ENCODE results near the gene HIPK2.
"Not testable (repeated sequence)": the region's sequence is repeated elsewhere in the genome, so short reads cannot be mapped to it uniquely, and the experiment has no call there.

The HIPK2 gene

GRCh38 chr7:139675127-139676125 lies 102.4 kb downstream of the HIPK2 start:
- intact Hi-C loops (cut with micrococcal nuclease): no loop called here
- no peaks in the 10 kb centered on the region for H3K9me3 Mint-ChIP-seq
- no peaks in the 10 kb centered on the region for H3K27me3 Mint-ChIP-seq
- H3K27ac Mint-ChIP-seq: peak overlapping the region; percentile 61
- H3K36me3 Mint-ChIP-seq (ENCODE audit: low read depth): no peaks in the 10 kb centered on the region
- H3K4me3 Mint-ChIP-seq: no peak overlapping the region
- peaks cover 32% of the 10 kb centered on the region for H3K4me1 Mint-ChIP-seq (ENCODE audit: low read depth)

GRCh38 chr7:139674752-139675126 lies 103.1 kb downstream of the HIPK2 start:
- no peaks in the 10 kb centered on the region for H3K27me3 Mint-ChIP-seq
- peak overlapping the region; percentile 61 for H3K27ac Mint-ChIP-seq
- intact Hi-C loops (cut with micrococcal nuclease): no loop called here
- no peaks in the 10 kb centered on the region for H3K36me3 Mint-ChIP-seq (ENCODE audit: low read depth)
- H3K4me1 Mint-ChIP-seq (ENCODE audit: low read depth): peaks cover 25% of the 10 kb centered on the region
- H3K4me3 Mint-ChIP-seq: no peak overlapping the region
- no peaks in the 10 kb centered on the region for H3K9me3 Mint-ChIP-seq

- no peaks in the 10 kb centered on the region for H3K9me3 Mint-ChIP-seq
- intact Hi-C loops (cut with micrococcal nuclease): no loop called here
These were observed 103.5 kb downstream of the HIPK2 start for GRCh38 chr7:139674341-139674740.

GRCh38 chr7:139673762-139674161 lies 104.0 kb downstream of the HIPK2 start:
- no peak overlapping the region for H3K27ac Mint-ChIP-seq

More at GRCh38 chr7:139674341-139674740, 103.5 kb downstream of the HIPK2 start:
- no peaks in the 10 kb centered on the region for H3K27me3 Mint-ChIP-seq
- peaks cover 25% of the 10 kb centered on the region for H3K4me1 Mint-ChIP-seq (ENCODE audit: low read depth)
- peak overlapping the region; percentile 61 for H3K27ac Mint-ChIP-seq
- no peak overlapping the region for H3K4me3 Mint-ChIP-seq
- H3K36me3 Mint-ChIP-seq (ENCODE audit: low read depth): no peaks in the 10 kb centered on the region

GRCh38 chr7:139673230-139673629 lies 104.6 kb downstream of the HIPK2 start:
- H3K27ac Mint-ChIP-seq: no peak overlapping the region
- no peaks in the 10 kb centered on the region for H3K36me3 Mint-ChIP-seq (ENCODE audit: low read depth)
- intact Hi-C loops (cut with micrococcal nuclease): no loop called here
- H3K27me3 Mint-ChIP-seq: no peaks in the 10 kb centered on the region
- no peaks in the 10 kb centered on the region for H3K9me3 Mint-ChIP-seq
- no peak overlapping the region for H3K4me3 Mint-ChIP-seq
- peaks cover 25% of the 10 kb centered on the region for H3K4me1 Mint-ChIP-seq (ENCODE audit: low read depth)

More at GRCh38 chr7:139673762-139674161, 104.0 kb downstream of the HIPK2 start:
- H3K36me3 Mint-ChIP-seq (ENCODE audit: low read depth): no peaks in the 10 kb centered on the region
- no peak overlapping the region for H3K4me3 Mint-ChIP-seq
- H3K27me3 Mint-ChIP-seq: no peaks in the 10 kb centered on the region
- peaks cover 25% of the 10 kb centered on the region for H3K4me1 Mint-ChIP-seq (ENCODE audit: low read depth)
- intact Hi-C loops (cut with micrococcal nuclease): no loop called here
- H3K9me3 Mint-ChIP-seq: no peaks in the 10 kb centered on the region

GRCh38 chr7:139671967-139672366 lies 105.8 kb downstream of the HIPK2 start:
- intact Hi-C loops (cut with micrococcal nuclease): no loop called here
- H3K36me3 Mint-ChIP-seq (ENCODE audit: low read depth): no peaks in the 10 kb centered on the region
- no peak overlapping the region for H3K27ac Mint-ChIP-seq
- H3K27me3 Mint-ChIP-seq: no peaks in the 10 kb centered on the region
- peaks cover 25% of the 10 kb centered on the region for H3K4me1 Mint-ChIP-seq (ENCODE audit: low read depth)
- H3K9me3 Mint-ChIP-seq: no peaks in the 10 kb centered on the region
- H3K4me3 Mint-ChIP-seq: no peak overlapping the region

- H3K36me3 Mint-ChIP-seq (ENCODE audit: low read depth); H3K27me3 Mint-ChIP-seq; H3K4me3 Mint-ChIP-seq; H3K9me3 Mint-ChIP-seq; H3K27ac Mint-ChIP-seq; intact Hi-C loops (cut with micrococcal nuclease): not testable (repeated sequence)
- H3K4me1 Mint-ChIP-seq (ENCODE audit: low read depth): peaks cover 21% of the 10 kb centered on the region
These were observed 107.1 kb downstream of the HIPK2 start for GRCh38 chr7:139670662-139671061.

GRCh38 chr7:139669106-139670061 lies 108.4 kb downstream of the HIPK2 start:
- intact Hi-C loops (cut with micrococcal nuclease): no loop called here
- no peak overlapping the region for H3K4me3 Mint-ChIP-seq
- no peak overlapping the region for H3K27ac Mint-ChIP-seq
- no peaks in the 10 kb centered on the region for H3K9me3 Mint-ChIP-seq
- no peaks in the 10 kb centered on the region for H3K27me3 Mint-ChIP-seq
- peaks cover 18% of the 10 kb centered on the region for H3K4me1 Mint-ChIP-seq (ENCODE audit: low read depth)
- H3K36me3 Mint-ChIP-seq (ENCODE audit: low read depth): no peaks in the 10 kb centered on the region

GRCh38 chr7:139667377-139667776 lies 110.4 kb downstream of the HIPK2 start:
- intact Hi-C loops (cut with micrococcal nuclease): no loop called here
- Mint-ChIP-seq H3K4me3 (no peak overlapping the region), H3K36me3 (ENCODE audit: low read depth) (no peaks in the 10 kb centered on the region), H3K27ac (no peak overlapping the region), H3K4me1 (ENCODE audit: low read depth) (peaks cover 32% of the 10 kb centered on the region), H3K27me3 (no peaks in the 10 kb centered on the region), H3K9me3 (no peaks in the 10 kb centered on the region)

GRCh38 chr7:139666501-139666900 lies 111.3 kb downstream of the HIPK2 start:
- Mint-ChIP-seq H3K4me3 (no peak overlapping the region), H3K4me1 (ENCODE audit: low read depth) (peaks cover 38% of the 10 kb centered on the region), H3K36me3 (ENCODE audit: low read depth) (no peaks in the 10 kb centered on the region), H3K27ac (no peak overlapping the region), H3K27me3 (no peaks in the 10 kb centered on the region), H3K9me3 (no peaks in the 10 kb centered on the region)
- intact Hi-C loops (cut with micrococcal nuclease): no loop called here

GRCh38 chr7:139664434-139664833 lies 113.4 kb downstream of the HIPK2 start:
- Mint-ChIP-seq H3K4me1 (ENCODE audit: low read depth) (peaks cover 48% of the 10 kb centered on the region), H3K4me3 (no peak overlapping the region), H3K9me3 (no peaks in the 10 kb centered on the region), H3K36me3 (ENCODE audit: low read depth) (no peaks in the 10 kb centered on the region), H3K27ac (no peak overlapping the region), H3K27me3 (no peaks in the 10 kb centered on the region)
- intact Hi-C loops (cut with micrococcal nuclease): no loop called here

GRCh38 chr7:139663608-139664177 lies 114.1 kb downstream of the HIPK2 start:
- H3K4me3 Mint-ChIP-seq: no peak overlapping the region
- no peak overlapping the region for H3K27ac Mint-ChIP-seq
- H3K4me1 Mint-ChIP-seq (ENCODE audit: low read depth): peaks cover 55% of the 10 kb centered on the region
- intact Hi-C loops (cut with micrococcal nuclease): no loop called here
- no peaks in the 10 kb centered on the region for H3K9me3 Mint-ChIP-seq
- H3K27me3 Mint-ChIP-seq: no peaks in the 10 kb centered on the region
- H3K36me3 Mint-ChIP-seq (ENCODE audit: low read depth): no peaks in the 10 kb centered on the region

GRCh38 chr7:139661903-139662302 lies 115.9 kb downstream of the HIPK2 start:
- intact Hi-C loops (cut with micrococcal nuclease): no loop called here
- Mint-ChIP-seq H3K27me3 (no peaks in the 10 kb centered on the region), H3K4me1 (ENCODE audit: low read depth) (peaks cover 69% of the 10 kb centered on the region), H3K36me3 (ENCODE audit: low read depth) (no peaks in the 10 kb centered on the region), H3K9me3 (no peaks in the 10 kb centered on the region), H3K4me3 (no peak overlapping the region), H3K27ac (no peak overlapping the region)
